Lower lobe of right lung (tissue), 2 donors: ENCODE measurements around the gene RAD51B. TPM values are rescaled to one million over a fixed set of nuclear protein-coding genes. Genes with fewer than 3 reads are reported as not detected.
A peak's percentile ranks its signal among the peaks of the same experiment; 100 is the strongest.

Experiments
- ATAC-seq, 2 donors: fragments of 200-7000 bp; cut with Tn5 transposase; one replicate each; pipeline ENCODE4 v1.9.1; 2020 to 2022; ENCODE audit warnings: mild to moderate bottlenecking in 2 of 2, moderate library complexity in 2 of 2
- DNase-seq: peaks from one replicate; pipeline ENCODE4 v3.0.0-alpha.2; 2020
- H3K27ac ChIP-seq: fragments of 200-600 bp; one replicate; pipeline ENCODE4 v1.8.0; 2022
- H3K27me3 ChIP-seq: fragments of 200-600 bp; one replicate; pipeline ENCODE4 v1.8.0; 2022; ENCODE audit warnings: low read depth
- H3K36me3 ChIP-seq: fragments of 200-600 bp; one replicate; pipeline ENCODE4 v1.8.0; 2022; ENCODE audit warnings: mild to moderate bottlenecking
- H3K4me1 ChIP-seq: fragments of 200-600 bp; one replicate; pipeline ENCODE4 v1.8.0; 2022
- H3K4me3 ChIP-seq: fragments of 200-600 bp; one replicate; pipeline ENCODE4 v1.8.0; 2022; ENCODE audit warnings: mild to moderate bottlenecking
- H3K9me3 ChIP-seq: fragments of 200-600 bp; one replicate; pipeline ENCODE4 v1.8.0; 2022
- CTCF ChIP-seq: fragments of 200-600 bp; IDR thresholded peaks from one replicate; pipeline ENCODE4 v1.8.0; 2022; ENCODE audit warnings: antibody characterized with exemption, mild to moderate bottlenecking
- intact Hi-C: fragments of 100-400 bp; cut with DNase I; formaldehyde crosslinking; loops from one replicate; pipeline ENCODE4 v1.11.0; 2022
- total RNA-seq: library from RNA; stranded (reverse); fragmentation: NEBNext Ultra II Directional; extraction: Animal tissue kit (Norgen Biotek cat#: 25700); gene quantifications from one replicate; pipeline ENCODE4 v1.2.1, GENCODE V29; 2021
- donor health status: DM: no; HTN: yes; CAD: no; lungs with severe emphysema.

RAD51B gene
- total RNA-seq, 1 donor from 2014 or later: 22.2 TPM

- Histone ChIP-seq H3K27me3 (no peaks in the 10 kb centered on the region), H3K4me3 (no peak overlapping the region), H3K36me3 (no peaks in the 10 kb centered on the region), H3K27ac (peak overlapping the region; percentile 76), H3K4me1 (peaks cover 45% of the 10 kb centered on the region), H3K9me3 (no peaks in the 10 kb centered on the region)
- peak; percentile 11 to 17 for ATAC-seq
- TF ChIP-seq CTCF: no peak
- intact Hi-C loops: no loop called here
- no peak for DNase-seq
Observed at GRCh38 chr14:68384881-68385280, 565.3 kb downstream of the RAD51B start.

- intact Hi-C loops: no loop called here
- no peaks in the 10 kb centered on the region for H3K27me3 ChIP-seq
- TF ChIP-seq CTCF: no peak
- peak overlapping the region; percentile 5 for H3K27ac ChIP-seq
- no peaks in the 10 kb centered on the region for H3K36me3 ChIP-seq
- ATAC-seq (no peak), DNase-seq (no peak)
- H3K9me3 ChIP-seq: no peaks in the 10 kb centered on the region
- no peak overlapping the region for H3K4me3 ChIP-seq
- H3K4me1 ChIP-seq: peaks cover 38% of the 10 kb centered on the region
Observed at GRCh38 chr14:68386446-68386845, 566.9 kb downstream of the RAD51B start.

- peak overlapping the region; percentile 5 for H3K27ac ChIP-seq
- no peaks in the 10 kb centered on the region for H3K36me3 ChIP-seq
- DNase-seq: no peak
Observed at GRCh38 chr14:68386950-68387779, 567.6 kb downstream of the RAD51B start.

GRCh38 chr14:68389943-68390342 is 570.4 kb downstream of the RAD51B start:
- Histone ChIP-seq H3K4me3 (no peak overlapping the region), H3K4me1 (peaks cover 49% of the 10 kb centered on the region), H3K36me3 (no peaks in the 10 kb centered on the region), H3K9me3 (no peaks in the 10 kb centered on the region), H3K27ac (peak overlapping the region; percentile 69), H3K27me3 (no peaks in the 10 kb centered on the region)
- intact Hi-C loops: no loop called here
- ATAC-seq: no peak
- DNase-seq: no peak
- no peak for TF ChIP-seq CTCF

More at GRCh38 chr14:68386950-68387779, 567.6 kb downstream of the RAD51B start:
- Histone ChIP-seq H3K9me3 (no peaks in the 10 kb centered on the region), H3K4me3 (no peak overlapping the region), H3K27me3 (no peaks in the 10 kb centered on the region), H3K4me1 (peaks cover 46% of the 10 kb centered on the region)
- ATAC-seq: no peak
- intact Hi-C loops: no loop called here
- no peak for TF ChIP-seq CTCF

- no peak for ATAC-seq
- H3K27me3 ChIP-seq: no peaks in the 10 kb centered on the region
- no peaks in the 10 kb centered on the region for H3K9me3 ChIP-seq
- peaks cover 50% of the 10 kb centered on the region for H3K4me1 ChIP-seq
- intact Hi-C loops: no loop called here
- peak overlapping the region; percentile 69 for H3K27ac ChIP-seq
- DNase-seq: no peak
- no peak overlapping the region for H3K4me3 ChIP-seq
- no peak for TF ChIP-seq CTCF
- H3K36me3 ChIP-seq: no peaks in the 10 kb centered on the region
Observed at GRCh38 chr14:68390741-68391140, 571.2 kb downstream of the RAD51B start.
